Lung (tissue), 12 donors: ENCODE measurements around the gene CXCR6. TPM values are rescaled to one million over a fixed set of nuclear protein-coding genes. Genes with fewer than 3 reads are reported as not detected.

Experiments used
- ATAC-seq: fragments of 200-7000 bp; cut with Tn5 transposase; one replicate; pipeline ENCODE4 v1.9.1; 2020; ENCODE audit warnings: moderate number of reproducible peaks; ENCODE audit not compliant: insufficient read depth, low FRiP score
- DNase-seq, 3 donors: peaks; one replicate each; pipeline ENCODE4 v3.0.0-alpha.2; 2013 to 2017
- H3K27ac ChIP-seq, 2 donors: one replicate each; pipeline ENCODE4 v1.5.1; 2013; ENCODE audit warnings: mild to moderate bottlenecking in 2 of 2, moderate library complexity in 2 of 2, control low read depth in 1 of 2, inconsistent platforms in 1 of 2, low read depth in 1 of 2, low read length in 1 of 2
- H3K27me3 ChIP-seq, 3 donors: one replicate each; pipeline ENCODE4 v1.5.1; 2013; ENCODE audit warnings: low read length in 2 of 3; ENCODE audit not compliant: control insufficient read depth in 3 of 3, insufficient read depth in 3 of 3
- H3K36me3 ChIP-seq, 4 donors: one replicate each; pipeline ENCODE4 v1.5.1; 2013; ENCODE audit warnings: low read length in 4 of 4, mild to moderate bottlenecking in 1 of 4, moderate library complexity in 1 of 4; ENCODE audit not compliant: control insufficient read depth in 4 of 4, insufficient read depth in 4 of 4
- H3K4me1 ChIP-seq, 5 donors: one replicate each; pipeline ENCODE4 v1.5.1; 2013; ENCODE audit warnings: low read length in 5 of 5, mild to moderate bottlenecking in 2 of 5, moderate library complexity in 1 of 5; ENCODE audit not compliant: control insufficient read depth in 5 of 5, insufficient read depth in 5 of 5
- H3K4me3 ChIP-seq: one replicate; pipeline ENCODE4 v1.5.1; 2013; ENCODE audit warnings: mild to moderate bottlenecking, control low read depth, moderate library complexity
- H3K9ac ChIP-seq, 2 donors: one replicate each; pipeline ENCODE4 v1.5.1; 2013; ENCODE audit warnings: low read length in 2 of 2, control low read depth in 1 of 2; ENCODE audit not compliant: insufficient read depth in 1 of 2
- H3K9me3 ChIP-seq, 4 donors: one replicate each; pipeline ENCODE4 v1.5.1; 2013; ENCODE audit warnings: low read length in 3 of 4, mild to moderate bottlenecking in 1 of 4, moderate library complexity in 1 of 4; ENCODE audit not compliant: control insufficient read depth in 4 of 4, insufficient read depth in 3 of 4
- WGBS, 2 donors: extraction: QIAGEN DNeasy Blood & Tissue Kit; methylation state at CpG; one replicate each; pipeline ENCODE4 v1.1.7; 2013; 5-methylcytosine and 5-hydroxymethylcytosine counted together
- polyA plus RNA-seq, 2 donors: library from polyadenylated mRNA; stranded (reverse); fragments of 200-250 nt; gene quantifications; one replicate each; pipeline ENCODE4 v1.2.1, GENCODE V29; 2013
- total RNA-seq, 2 donors: library from RNA; depleted of rRNA in 1 of 2; stranded (reverse); fragments of >200 nt in 1 of 2; gene quantifications; one replicate each; pipeline ENCODE4 v1.2.1, GENCODE V29; 2014 to 2021
- TF ChIP-seq, protein P1 (sequence below): IDR thresholded peaks from 2 replicates; pipeline ENCODE4 v1.5.1; 2012; ENCODE audit warnings: mild to moderate bottlenecking; ENCODE audit errors: control extremely low read depth, extremely low read depth
- donor health status: control.
- donor health status: control.
- donor health status: Bipolar disorder and iron deficiency.
- donor health status: healthy.
- donor health status: DM: yes; HTN: yes; CAD: no.

Gene CXCR6
- total and polyA plus RNA-seq, 4 donors, result 1.0 to 4.3 (median 2.0) TPM

DNA sequence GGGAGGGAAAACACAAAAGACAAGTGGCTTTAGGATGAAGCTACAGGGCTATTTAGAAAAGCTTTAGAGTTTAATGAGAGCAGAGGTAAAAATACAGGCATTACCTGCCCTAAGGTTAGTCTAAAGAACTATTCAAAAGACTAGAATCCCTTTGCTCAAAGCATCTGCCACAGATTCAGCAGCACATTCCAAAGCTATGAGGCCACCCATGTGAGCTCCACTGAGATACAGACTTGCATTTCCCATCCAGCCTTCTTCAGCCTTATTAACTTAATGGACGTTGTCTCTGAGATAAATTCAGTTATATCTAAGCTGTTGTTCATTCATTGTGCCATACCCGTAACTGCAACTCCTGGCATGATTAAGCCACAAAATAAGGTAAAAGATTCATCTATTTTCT, 25.4 kb downstream of the CXCR6 start:
- no peak overlapping the region for H3K27ac ChIP-seq
- 87% methylated on average over 2 of the region's 2 CpGs for WGBS, 2 donors
- H3K9ac ChIP-seq, result no peak overlapping the region
- H3K4me1 ChIP-seq, result peaks cover 0 to 11% (median 0%) of the 10 kb centered on the region in 5 donors
- H3K36me3 ChIP-seq, result peaks cover 11 to 51% (median 22%) of the 10 kb centered on the region in 4 donors
- H3K9me3 ChIP-seq, result no peaks in the 10 kb centered on the region
- DNase-seq, result peak in 1 of 3 donors; percentile 26
- no peaks in the 10 kb centered on the region for H3K27me3 ChIP-seq
- no peak for ATAC-seq
- TF ChIP-seq, protein P1, sequence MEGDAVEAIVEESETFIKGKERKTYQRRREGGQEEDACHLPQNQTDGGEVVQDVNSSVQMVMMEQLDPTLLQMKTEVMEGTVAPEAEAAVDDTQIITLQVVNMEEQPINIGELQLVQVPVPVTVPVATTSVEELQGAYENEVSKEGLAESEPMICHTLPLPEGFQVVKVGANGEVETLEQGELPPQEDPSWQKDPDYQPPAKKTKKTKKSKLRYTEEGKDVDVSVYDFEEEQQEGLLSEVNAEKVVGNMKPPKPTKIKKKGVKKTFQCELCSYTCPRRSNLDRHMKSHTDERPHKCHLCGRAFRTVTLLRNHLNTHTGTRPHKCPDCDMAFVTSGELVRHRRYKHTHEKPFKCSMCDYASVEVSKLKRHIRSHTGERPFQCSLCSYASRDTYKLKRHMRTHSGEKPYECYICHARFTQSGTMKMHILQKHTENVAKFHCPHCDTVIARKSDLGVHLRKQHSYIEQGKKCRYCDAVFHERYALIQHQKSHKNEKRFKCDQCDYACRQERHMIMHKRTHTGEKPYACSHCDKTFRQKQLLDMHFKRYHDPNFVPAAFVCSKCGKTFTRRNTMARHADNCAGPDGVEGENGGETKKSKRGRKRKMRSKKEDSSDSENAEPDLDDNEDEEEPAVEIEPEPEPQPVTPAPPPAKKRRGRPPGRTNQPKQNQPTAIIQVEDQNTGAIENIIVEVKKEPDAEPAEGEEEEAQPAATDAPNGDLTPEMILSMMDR, result no peak
- no peak overlapping the region for H3K4me3 ChIP-seq

GRCh38 chr3:45969116-45969515, 25.9 kb downstream of the CXCR6 start:
- ATAC-seq (no peak), DNase-seq (no peak)
- no peaks in the 10 kb centered on the region for H3K9me3 ChIP-seq
- no peak overlapping the region for H3K4me3 ChIP-seq
- no peak overlapping the region for H3K9ac ChIP-seq
- H3K36me3 ChIP-seq, result peaks cover 14 to 54% (median 20%) of the 10 kb centered on the region in 4 donors
- H3K27ac ChIP-seq, result no peak overlapping the region
- peaks cover 0 to 11% (median 0%) of the 10 kb centered on the region in 5 donors for H3K4me1 ChIP-seq
- H3K27me3 ChIP-seq, result no peaks in the 10 kb centered on the region
- 72 to 90% methylated on average over 3 of the region's 3 CpGs for WGBS, 2 donors
- TF ChIP-seq, protein P1, result no peak

- whole genome bisulfite sequencing, 2 donors, result 96 to 98% methylated on average over 3 of the region's 3 CpGs
- Histone ChIP-seq H3K4me3 (no peak overlapping the region), H3K4me1 (peaks cover 0 to 11% (median 0%) of the 10 kb centered on the region in 5 donors), H3K36me3 (peaks cover 13 to 51% (median 19%) of the 10 kb centered on the region in 4 donors), H3K9ac (no peak overlapping the region), H3K27me3 (no peaks in the 10 kb centered on the region), H3K27ac (peak overlapping the region in 1 of 2 donors; percentile 20), H3K9me3 (no peaks in the 10 kb centered on the region)
- TF ChIP-seq, protein P1, result no peak
- ATAC-seq (no peak), DNase-seq (no peak)
These were observed 26.7 kb downstream of the CXCR6 start for GRCh38 chr3:45969953-45970352.
